BLaER1 (cell line): Measurements from ENCODE around the gene COX4I2.
"Not testable (repeated sequence)": the region's sequence is repeated elsewhere in the genome, so short reads cannot be mapped to it uniquely, and the experiment has no call there.

Experiments
- H3K27ac ChIP-seq: shearing (Covaris generic); formaldehyde crosslinking; 2 replicates; pipeline ENCODE4 v1.8.1; 2022
- H3K27me3 ChIP-seq: shearing (Covaris generic); formaldehyde crosslinking; 2 replicates; pipeline ENCODE4 v1.8.1; 2022
- H3K36me3 ChIP-seq: shearing (Covaris generic); formaldehyde crosslinking; 2 replicates; pipeline ENCODE4 v1.8.1; 2022
- H3K4me1 ChIP-seq: shearing (Covaris generic); formaldehyde crosslinking; 2 replicates; pipeline ENCODE4 v1.8.1; 2022
- H3K4me2 ChIP-seq: shearing (Covaris generic); formaldehyde crosslinking; 2 replicates; pipeline ENCODE4 v1.8.1; 2022
- H3K4me3 ChIP-seq: shearing (Covaris generic); formaldehyde crosslinking; 2 replicates; pipeline ENCODE4 v1.8.1; 2022
- H3K9ac ChIP-seq: shearing (Covaris generic); formaldehyde crosslinking; 2 replicates; pipeline ENCODE4 v1.8.1; 2022
- H3K9me3 ChIP-seq: shearing (Covaris generic); formaldehyde crosslinking; 2 replicates; pipeline ENCODE4 v1.8.1; 2022
- H4K20me1 ChIP-seq: shearing (Covaris generic); formaldehyde crosslinking; 2 replicates; pipeline ENCODE4 v1.8.1; 2022
- Cebpa-rat ChIP-seq: shearing (Covaris generic); IDR thresholded peaks from 2 replicates; pipeline ENCODE4 v1.8.1; 2022

Gene COX4I2

GRCh38 chr20:31637660-31638059, at the start of gene COX4I2:
Gene COX4I2 (plus strand): TSS chr20:31637912. CDS start chr20:31639018, 1,106 bp downstream.
- H3K27me3 ChIP-seq, result no peaks in the 10 kb centered on the region
- H3K4me1 ChIP-seq, result peaks cover 2% of the 10 kb centered on the region
- no peak for TF ChIP-seq Cebpa-rat
- no peak within 1 kb of the TSS for H3K4me2 ChIP-seq
- no peak within 1 kb of the TSS for H3K9ac ChIP-seq
- H4K20me1 ChIP-seq, result no peaks in the 10 kb centered on the region
- H3K36me3 ChIP-seq, result no peaks in the 10 kb centered on the region
- H3K9me3 ChIP-seq, result no peaks in the 10 kb centered on the region
- H3K27ac ChIP-seq, result no peak within 1 kb of the TSS
- no peak within 1 kb of the TSS for H3K4me3 ChIP-seq

GRCh38 chr20:31590717-31591225, 46.9 kb upstream of the COX4I2 start:
- peaks cover 20% of the 10 kb centered on the region for H4K20me1 ChIP-seq
- peaks cover 13% of the 10 kb centered on the region for H3K4me1 ChIP-seq
- no peaks in the 10 kb centered on the region for H3K9me3 ChIP-seq
- H3K4me3 ChIP-seq, result no peak overlapping the region
- no peak overlapping the region for H3K27ac ChIP-seq
- no peak overlapping the region for H3K9ac ChIP-seq
- no peak for TF ChIP-seq Cebpa-rat
- no peak overlapping the region for H3K4me2 ChIP-seq
- peaks cover 37% of the 10 kb centered on the region for H3K27me3 ChIP-seq
- no peaks in the 10 kb centered on the region for H3K36me3 ChIP-seq

GRCh38 chr20:31593221-31594001, 44.3 kb upstream of the COX4I2 start:
- peaks cover 13% of the 10 kb centered on the region for H3K27me3 ChIP-seq
- H3K4me1 ChIP-seq, result no peaks in the 10 kb centered on the region
- H3K36me3 ChIP-seq, result no peaks in the 10 kb centered on the region
- peaks cover 7% of the 10 kb centered on the region for H4K20me1 ChIP-seq
- H3K4me2 ChIP-seq, result no peak overlapping the region
- H3K4me3 ChIP-seq, result no peak overlapping the region
- H3K27ac ChIP-seq, result no peak overlapping the region
- no peak overlapping the region for H3K9ac ChIP-seq
- H3K9me3 ChIP-seq, result no peaks in the 10 kb centered on the region
- no peak for TF ChIP-seq Cebpa-rat

- TF ChIP-seq Cebpa-rat, result no peak
- no peak overlapping the region for H3K27ac ChIP-seq
- H3K36me3 ChIP-seq, result no peaks in the 10 kb centered on the region
- H3K4me3 ChIP-seq, result no peak overlapping the region
- H3K4me2 ChIP-seq, result no peak overlapping the region
- no peaks in the 10 kb centered on the region for H3K9me3 ChIP-seq
- no peaks in the 10 kb centered on the region for H3K4me1 ChIP-seq
- H3K9ac ChIP-seq, result no peak overlapping the region
- peaks cover 7% of the 10 kb centered on the region for H3K27me3 ChIP-seq
- H4K20me1 ChIP-seq, result peaks cover under 1% of the 10 kb centered on the region; the same call in 1 of the 2 replicates
Measured at GRCh38 chr20:31594002-31594557, 43.6 kb upstream of the COX4I2 start.

- Histone ChIP-seq H3K4me3 (no peak overlapping the region), H3K9me3 (no peaks in the 10 kb centered on the region), H3K36me3 (no peaks in the 10 kb centered on the region), H3K4me1 (no peaks in the 10 kb centered on the region), H3K4me2 (no peak overlapping the region), H3K27me3 (no peaks in the 10 kb centered on the region; the same call in 1 of the 2 replicates), H3K27ac (no peak overlapping the region), H4K20me1 (no peaks in the 10 kb centered on the region), H3K9ac (no peak overlapping the region)
- TF ChIP-seq Cebpa-rat, result no peak
Measured at GRCh38 chr20:31594558-31595379, 42.9 kb upstream of the COX4I2 start.

GRCh38 chr20:31595380-31595653, 42.4 kb upstream of the COX4I2 start:
- no peaks in the 10 kb centered on the region for H3K4me1 ChIP-seq
- no peak for TF ChIP-seq Cebpa-rat
- H3K4me2 ChIP-seq, result no peak overlapping the region
- no peaks in the 10 kb centered on the region; the same call in 1 of the 2 replicates for H3K27me3 ChIP-seq
- no peaks in the 10 kb centered on the region for H3K9me3 ChIP-seq
- no peaks in the 10 kb centered on the region for H3K36me3 ChIP-seq
- no peak overlapping the region for H3K4me3 ChIP-seq
- H3K9ac ChIP-seq, result no peak overlapping the region
- H3K27ac ChIP-seq, result no peak overlapping the region
- H4K20me1 ChIP-seq, result no peaks in the 10 kb centered on the region

- H3K27ac ChIP-seq, result no peak overlapping the region
- H3K36me3 ChIP-seq, result no peaks in the 10 kb centered on the region
- H3K27me3 ChIP-seq, result no peaks in the 10 kb centered on the region; the same call in 1 of the 2 replicates
- no peaks in the 10 kb centered on the region for H3K4me1 ChIP-seq
- no peaks in the 10 kb centered on the region for H3K9me3 ChIP-seq
- no peak overlapping the region for H3K4me2 ChIP-seq
- no peaks in the 10 kb centered on the region for H4K20me1 ChIP-seq
- H3K9ac ChIP-seq, result no peak overlapping the region
- no peak overlapping the region for H3K4me3 ChIP-seq
- TF ChIP-seq Cebpa-rat, result no peak
Measured at GRCh38 chr20:31595654-31596411, 41.9 kb upstream of the COX4I2 start.

- H3K27me3 ChIP-seq, H3K27ac ChIP-seq, H3K4me1 ChIP-seq, H4K20me1 ChIP-seq, H3K9me3 ChIP-seq, H3K4me3 ChIP-seq, H3K9ac ChIP-seq, H3K36me3 ChIP-seq, H3K4me2 ChIP-seq: not testable (repeated sequence)
Measured at GRCh38 chr20:31596412-31596715, 41.3 kb upstream of the COX4I2 start.

GRCh38 chr20:31596831-31597480, 40.8 kb upstream of the COX4I2 start:
- no peaks in the 10 kb centered on the region for H3K4me1 ChIP-seq
- no peaks in the 10 kb centered on the region for H3K36me3 ChIP-seq
- peaks cover 1% of the 10 kb centered on the region; the same call in 1 of the 2 replicates for H3K27me3 ChIP-seq
- no peaks in the 10 kb centered on the region for H4K20me1 ChIP-seq
- no peak for TF ChIP-seq Cebpa-rat
- H3K9me3 ChIP-seq, result no peaks in the 10 kb centered on the region
- H3K27ac ChIP-seq, result no peak overlapping the region
- no peak overlapping the region for H3K4me3 ChIP-seq
- no peak overlapping the region for H3K9ac ChIP-seq
- no peak overlapping the region for H3K4me2 ChIP-seq
